H9 (cell line): ENCODE data around the gene TMEM182. TPM values are rescaled to one million over a fixed set of nuclear protein-coding genes. Genes with fewer than 3 reads are reported as not detected.

Experiments used
- DNase-seq: peaks from one replicate; pipeline ENCODE4 v3.0.0-alpha.2; 2017
- H2AFZ ChIP-seq: one replicate; pipeline ENCODE4 v1.6.1; 2013; ENCODE audit warnings: mild to moderate bottlenecking, low read length, control low read depth, moderate library complexity
- H2AK5ac ChIP-seq: 2 replicates; pipeline ENCODE4 v1.6.1; 2013; ENCODE audit warnings: low read length, control low read depth, mixed read lengths; ENCODE audit not compliant: insufficient read length
- H2BK120ac ChIP-seq: one replicate; pipeline ENCODE4 v1.6.1; 2013; ENCODE audit warnings: low read depth, mild to moderate bottlenecking, low read length, control low read depth, inconsistent platforms; ENCODE audit not compliant: poor library complexity, severe bottlenecking
- H2BK12ac ChIP-seq: 2 replicates; pipeline ENCODE4 v1.6.1; 2013; ENCODE audit warnings: low read length, control low read depth, mixed read lengths, low read depth; ENCODE audit not compliant: insufficient read length
- H2BK15ac ChIP-seq: 2 replicates; pipeline ENCODE4 v1.6.1; 2013; ENCODE audit warnings: low read depth, low read length, control low read depth
- H2BK20ac ChIP-seq: one replicate; pipeline ENCODE4 v1.6.1; 2013; ENCODE audit warnings: low read depth, mild to moderate bottlenecking, low read length, control low read depth, inconsistent platforms; ENCODE audit not compliant: poor library complexity, severe bottlenecking
- H2BK5ac ChIP-seq: 2 replicates; pipeline ENCODE4 v1.6.1; 2013; ENCODE audit warnings: low read length, control low read depth, mixed read lengths; ENCODE audit not compliant: insufficient read length
- H3K14ac ChIP-seq: 2 replicates; pipeline ENCODE4 v1.6.1; 2013; ENCODE audit warnings: low read length, control low read depth; ENCODE audit not compliant: insufficient read depth
- H3K18ac ChIP-seq: 2 replicates; pipeline ENCODE4 v1.6.1; 2013; ENCODE audit warnings: low read depth, mild to moderate bottlenecking, mixed read lengths, low read length, control low read depth; ENCODE audit not compliant: insufficient read length
- H3K23ac ChIP-seq: 2 replicates; pipeline ENCODE4 v1.6.1; 2013; ENCODE audit warnings: low read length, control low read depth, mixed read lengths, low read depth; ENCODE audit not compliant: insufficient read length
- H3K23me2 ChIP-seq: 2 replicates; pipeline ENCODE4 v1.6.1; 2013; ENCODE audit warnings: low read depth, mild to moderate bottlenecking, mixed read lengths, low read length, control low read depth; ENCODE audit not compliant: insufficient read length, poor library complexity, severe bottlenecking
- H3K27ac ChIP-seq: 2 replicates; pipeline ENCODE4 v1.5.1; 2013; ENCODE audit warnings: low read length, control low read depth, mixed read lengths, low read depth; ENCODE audit not compliant: insufficient read length
- H3K27me3 ChIP-seq: 2 replicates; pipeline ENCODE4 v1.6.1; 2013; ENCODE audit warnings: low read length, control low read depth, inconsistent platforms; ENCODE audit not compliant: insufficient read depth
- H3K4ac ChIP-seq: 2 replicates; pipeline ENCODE4 v1.6.1; 2013; ENCODE audit warnings: low read depth, mild to moderate bottlenecking, control low read depth, inconsistent platforms, low read length, moderate library complexity
- H3K4me1 ChIP-seq: 2 replicates; pipeline ENCODE4 v1.6.1; 2013; ENCODE audit warnings: low read length, control low read depth, inconsistent platforms; ENCODE audit not compliant: insufficient read depth
- H3K4me2 ChIP-seq: 2 replicates; pipeline ENCODE4 v1.6.1; 2013; ENCODE audit warnings: low read length, control low read depth, mixed read lengths; ENCODE audit not compliant: insufficient read length, insufficient read depth
- H3K56ac ChIP-seq: 2 replicates; pipeline ENCODE4 v1.6.1; 2013; ENCODE audit warnings: low read depth, mild to moderate bottlenecking, mixed read lengths, low read length, control low read depth; ENCODE audit not compliant: insufficient read length
- H3K79me1 ChIP-seq: 2 replicates; pipeline ENCODE4 v1.6.1; 2013; ENCODE audit warnings: low read depth, mild to moderate bottlenecking, moderate library complexity, low read length, control low read depth, inconsistent platforms; ENCODE audit not compliant: insufficient read depth, poor library complexity, severe bottlenecking
- H3K79me2 ChIP-seq: 2 replicates; pipeline ENCODE4 v1.6.1; 2013; ENCODE audit warnings: low read length, control low read depth, inconsistent platforms; ENCODE audit not compliant: insufficient read depth
- H3K9ac ChIP-seq: 2 replicates; pipeline ENCODE4 v1.6.1; 2013; ENCODE audit warnings: low read length, control low read depth, mixed read lengths; ENCODE audit not compliant: insufficient read length; ENCODE audit errors: extremely low read depth
- H3K9me3 ChIP-seq: one replicate; pipeline ENCODE4 v1.6.1; 2013; ENCODE audit warnings: low read depth, low read length, inconsistent platforms; ENCODE audit not compliant: control insufficient read depth
- H3T11ph ChIP-seq: one replicate; pipeline ENCODE4 v1.6.1; 2013; ENCODE audit warnings: mild to moderate bottlenecking, low read length, control low read depth, inconsistent platforms
- H4K20me1 ChIP-seq: one replicate; pipeline ENCODE4 v1.6.1; 2013; ENCODE audit not compliant: control insufficient read depth, insufficient read length, insufficient read depth
- H4K5ac ChIP-seq: 2 replicates; pipeline ENCODE4 v1.6.1; 2013; ENCODE audit warnings: low read depth, mild to moderate bottlenecking, mixed read lengths, low read length, control low read depth; ENCODE audit not compliant: insufficient read length
- H4K8ac ChIP-seq: replicated peaks from 2 replicates; pipeline ENCODE4 v1.6.1; 2013; ENCODE audit warnings: low read length, control low read depth, mixed read lengths, low read depth; ENCODE audit not compliant: insufficient read length
- H4K91ac ChIP-seq: 2 replicates; pipeline ENCODE4 v1.6.1; 2013; ENCODE audit warnings: low read depth, mild to moderate bottlenecking, moderate library complexity, mixed read lengths, low read length, control low read depth; ENCODE audit not compliant: insufficient read length
- H3K27ac Mint-ChIP-seq, 3 experiments: 2 replicates in 2 of 3; 3 replicates in 1 of 3; pipeline ENCODE4 v1.8.0; 2020 to 2021; ENCODE audit warnings: mixed read lengths in 3 of 3, mild to moderate bottlenecking in 1 of 3, moderate library complexity in 1 of 3
- H3K27me3 Mint-ChIP-seq: 2 replicates; pipeline ENCODE4 v1.8.0; 2021; ENCODE audit warnings: low read depth, mild to moderate bottlenecking, moderate library complexity, mixed read lengths
- H3K36me3 Mint-ChIP-seq, 3 experiments: 2 replicates in 2 of 3; 3 replicates in 1 of 3; pipeline ENCODE4 v1.8.0; 2020 to 2021; ENCODE audit warnings: low read depth in 3 of 3, mixed read lengths in 3 of 3; ENCODE audit not compliant: insufficient read depth in 1 of 3
- H3K4me1 Mint-ChIP-seq, 2 experiments: 2 replicates each; pipeline ENCODE4 v1.8.0; 2020; ENCODE audit warnings: mixed read lengths in 2 of 2
- H3K4me3 Mint-ChIP-seq, 2 experiments: 2 replicates in 1 of 2; 3 replicates in 1 of 2; pipeline ENCODE4 v1.8.0; 2020 to 2021; ENCODE audit warnings: mild to moderate bottlenecking in 2 of 2, mixed read lengths in 2 of 2, moderate library complexity in 1 of 2
- H3K9me3 Mint-ChIP-seq, 2 experiments: 2 replicates in 1 of 2; 3 replicates in 1 of 2; pipeline ENCODE4 v1.8.0; 2020; ENCODE audit warnings: mild to moderate bottlenecking in 2 of 2, mixed read lengths in 2 of 2, moderate library complexity in 1 of 2
- CTCF ChIP-seq: fragments of 200-600 bp; sonication (generic); conservative IDR thresholded peaks from 3 replicates; pipeline ENCODE4 v1.8.0; 2021; ENCODE audit warnings: antibody characterized with exemption, mild to moderate bottlenecking
- WGBS: extraction: QIAGEN DNeasy Blood & Tissue Kit; methylation state at CpG from one replicate; pipeline ENCODE4 v1.1.7; 2013; ENCODE audit warnings: missing lambda C conversion rate, low lambda C conversion rate, mixed read lengths; ENCODE audit not compliant: insufficient read length; ENCODE audit errors: extremely low coverage; 5-methylcytosine and 5-hydroxymethylcytosine counted together
- total RNA-seq: library from RNA; stranded (reverse); gene quantifications from 2 replicates; pipeline ENCODE4 v1.2.1, GENCODE V29; 2021

TMEM182 gene
- total RNA-seq, 1 experiment from 2014 or later: 3.6 TPM

- peaks cover 1% of the 10 kb centered on the region for H3K27me3 Mint-ChIP-seq
- H3T11ph ChIP-seq: no peak overlapping the region
- no peak overlapping the region for H3K4ac ChIP-seq
- H3K79me2 ChIP-seq: no peaks in the 10 kb centered on the region
- H3K4me3 Mint-ChIP-seq: no peak overlapping the region
- no peak overlapping the region for H3K4me2 ChIP-seq
- H3K9ac ChIP-seq: no peak overlapping the region
- no peaks in the 10 kb centered on the region for H3K79me1 ChIP-seq
- no peak for TF ChIP-seq CTCF
- no peak overlapping the region for H2BK15ac ChIP-seq
- no peak overlapping the region for H3K27ac Mint-ChIP-seq
- WGBS: no CpG with 5 or more reads among the region's 6 CpGs
- no peak overlapping the region for H2AFZ ChIP-seq
- H4K91ac ChIP-seq: no peak overlapping the region
- H4K5ac ChIP-seq: no peak overlapping the region
- no peak overlapping the region for H3K27ac ChIP-seq
- no peak for DNase-seq
- H3K18ac ChIP-seq: no peak overlapping the region
- H3K9me3 Mint-ChIP-seq: no peaks in the 10 kb centered on the region
- no peak overlapping the region for H3K56ac ChIP-seq
- H3K9me3 ChIP-seq: no peaks in the 10 kb centered on the region
- H2BK12ac ChIP-seq: no peak overlapping the region
- H3K27me3 ChIP-seq: no peaks in the 10 kb centered on the region
- H3K36me3 Mint-ChIP-seq: no peaks in the 10 kb centered on the region
- no peaks in the 10 kb centered on the region for H3K23me2 ChIP-seq
- no peak overlapping the region for H2BK120ac ChIP-seq
- no peak overlapping the region for H4K8ac ChIP-seq
- H3K23ac ChIP-seq: no peak overlapping the region
- no peaks in the 10 kb centered on the region for H3K4me1 ChIP-seq
- no peak overlapping the region for H2AK5ac ChIP-seq
- H2BK20ac ChIP-seq: no peak overlapping the region
- no peak overlapping the region for H2BK5ac ChIP-seq
- no peak overlapping the region for H3K14ac ChIP-seq
- H4K20me1 ChIP-seq: no peaks in the 10 kb centered on the region
- peaks cover under 1% of the 10 kb centered on the region in 2 experiments for H3K4me1 Mint-ChIP-seq
Observed at GRCh38 chr2:102834523-102835273, 72.9 kb downstream of the TMEM182 start.
